Skeletal muscle satellite cell (primary cell): ENCODE results near the gene CDK11B.
"Not testable (repeated sequence)": the region's sequence is repeated elsewhere in the genome, so short reads cannot be mapped to it uniquely, and the experiment has no call there.

Experiments used
- H3K27me3 ChIP-seq: 2 replicates; pipeline ENCODE4 v1.7.0; 2013; ENCODE audit warnings: low read length; ENCODE audit not compliant: control insufficient read depth, insufficient read depth
- H3K36me3 ChIP-seq: 2 replicates; pipeline ENCODE4 v1.7.0; 2013; ENCODE audit warnings: mild to moderate bottlenecking, control low read depth, low read length; ENCODE audit not compliant: insufficient read depth
- H3K4me1 ChIP-seq: 2 replicates; pipeline ENCODE4 v1.7.0; 2013; ENCODE audit warnings: low read length; ENCODE audit not compliant: control insufficient read depth, insufficient read depth
- H3K4me2 ChIP-seq: 2 replicates; pipeline ENCODE4 v1.7.0; 2013; ENCODE audit warnings: mild to moderate bottlenecking, low read length
- H3K4me3 ChIP-seq: 2 replicates; pipeline ENCODE4 v1.7.0; 2013; ENCODE audit warnings: low read length
- H3K9ac ChIP-seq: 2 replicates; pipeline ENCODE4 v1.7.0; 2013; ENCODE audit warnings: mild to moderate bottlenecking, low read depth, low read length, moderate library complexity
- H3K9me3 ChIP-seq: replicated peaks from 2 replicates; pipeline ENCODE4 v1.7.0; 2013; ENCODE audit warnings: mild to moderate bottlenecking, control low read depth, low read length

CDK11B gene

DNA sequence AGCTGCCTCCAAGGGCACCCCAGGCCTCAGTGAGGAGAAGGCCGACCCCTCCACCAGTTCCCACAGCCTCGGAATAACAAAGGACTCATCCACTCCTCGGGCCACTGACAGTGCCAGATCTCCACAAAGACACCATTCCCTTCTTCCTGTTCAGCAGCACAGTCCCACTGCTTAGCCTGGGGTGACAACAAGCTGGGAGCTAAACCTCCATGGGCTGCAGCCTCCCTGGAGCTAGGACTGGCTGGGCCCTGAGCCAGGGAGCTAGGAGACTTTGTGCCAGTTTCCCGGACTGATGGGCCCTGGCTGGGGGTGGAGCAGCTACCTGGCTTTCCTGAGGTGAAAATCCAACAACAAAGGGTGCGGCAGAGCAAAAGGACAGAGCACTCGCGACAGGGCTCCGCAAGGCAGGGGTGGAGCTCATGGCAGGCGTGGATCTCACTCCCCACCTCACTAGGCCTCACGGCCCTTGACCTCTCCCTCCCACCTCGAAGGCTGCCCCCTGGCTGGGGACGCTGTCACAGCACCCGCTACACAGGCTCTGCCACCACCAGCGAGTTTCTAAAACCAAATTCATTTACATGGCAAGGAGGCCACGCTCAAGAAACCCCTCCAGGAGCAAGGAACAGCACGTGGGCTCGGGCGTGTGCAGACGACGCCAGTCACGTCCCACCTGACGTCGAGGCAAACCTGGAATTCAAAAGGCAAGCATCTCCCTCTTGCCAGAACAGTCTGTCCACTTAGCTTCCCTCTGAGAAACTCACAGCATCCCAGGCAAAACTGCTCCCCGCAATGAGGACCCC lies 20.0 kb upstream of the CDK11B start:
- H3K4me3 ChIP-seq: no peak overlapping the region
- H3K9ac ChIP-seq: no peak overlapping the region

GRCh38 chr1:1677718-1678580 lies 19.1 kb upstream of the CDK11B start:
- no peaks in the 10 kb centered on the region for H3K9me3 ChIP-seq
- no peak overlapping the region for H3K4me2 ChIP-seq
- peaks cover 8% of the 10 kb centered on the region for H3K36me3 ChIP-seq
- H3K9ac ChIP-seq: no peak overlapping the region
- no peaks in the 10 kb centered on the region for H3K4me1 ChIP-seq
- H3K27me3 ChIP-seq: no peaks in the 10 kb centered on the region
- no peak overlapping the region for H3K4me3 ChIP-seq

More for the DNA sequence above, 20.0 kb upstream of the CDK11B start:
- Histone ChIP-seq H3K27me3 (no peaks in the 10 kb centered on the region), H3K4me2 (no peak overlapping the region), H3K9me3 (no peaks in the 10 kb centered on the region), H3K4me1 (no peaks in the 10 kb centered on the region), H3K36me3 (peaks cover 10% of the 10 kb centered on the region)

GRCh38 chr1:1676087-1676486 lies 17.3 kb upstream of the CDK11B start:
- H3K36me3 ChIP-seq: peaks cover 13% of the 10 kb centered on the region
- not testable (repeated sequence) for H3K9me3 ChIP-seq, H3K9ac ChIP-seq, H3K4me2 ChIP-seq, H3K4me1 ChIP-seq, H3K27me3 ChIP-seq, H3K4me3 ChIP-seq

- H3K9me3 ChIP-seq, H3K27me3 ChIP-seq, H3K4me3 ChIP-seq, H3K4me1 ChIP-seq, H3K4me2 ChIP-seq, H3K9ac ChIP-seq: not testable (repeated sequence)
- H3K36me3 ChIP-seq: peaks cover 17% of the 10 kb centered on the region
Observed at GRCh38 chr1:1675218-1675617, 16.4 kb upstream of the CDK11B start.

DNA sequence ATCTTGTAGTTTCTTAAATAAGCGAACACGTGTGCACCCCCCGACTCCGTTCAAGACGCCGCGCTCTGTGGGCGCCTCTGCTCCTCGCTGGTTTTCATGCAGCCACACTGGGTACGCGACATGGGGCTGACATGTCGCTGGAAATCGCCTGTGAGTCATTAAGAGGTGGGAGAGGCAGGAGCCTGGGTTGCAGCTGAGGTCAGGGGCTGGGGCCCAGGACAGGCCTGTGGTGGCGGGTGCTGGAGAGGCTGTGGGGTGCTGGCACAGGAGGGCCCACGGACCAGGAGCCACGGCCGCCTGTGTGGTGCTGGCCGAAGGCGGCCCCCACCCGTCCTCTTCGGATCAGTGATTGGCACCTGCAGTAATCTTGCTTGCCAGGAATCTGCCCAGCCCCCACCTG lies 16.0 kb upstream of the CDK11B start:
- H3K9me3 ChIP-seq, H3K4me1 ChIP-seq, H3K9ac ChIP-seq, H3K4me2 ChIP-seq, H3K27me3 ChIP-seq, H3K4me3 ChIP-seq: not testable (repeated sequence)
- peaks cover 19% of the 10 kb centered on the region for H3K36me3 ChIP-seq

DNA sequence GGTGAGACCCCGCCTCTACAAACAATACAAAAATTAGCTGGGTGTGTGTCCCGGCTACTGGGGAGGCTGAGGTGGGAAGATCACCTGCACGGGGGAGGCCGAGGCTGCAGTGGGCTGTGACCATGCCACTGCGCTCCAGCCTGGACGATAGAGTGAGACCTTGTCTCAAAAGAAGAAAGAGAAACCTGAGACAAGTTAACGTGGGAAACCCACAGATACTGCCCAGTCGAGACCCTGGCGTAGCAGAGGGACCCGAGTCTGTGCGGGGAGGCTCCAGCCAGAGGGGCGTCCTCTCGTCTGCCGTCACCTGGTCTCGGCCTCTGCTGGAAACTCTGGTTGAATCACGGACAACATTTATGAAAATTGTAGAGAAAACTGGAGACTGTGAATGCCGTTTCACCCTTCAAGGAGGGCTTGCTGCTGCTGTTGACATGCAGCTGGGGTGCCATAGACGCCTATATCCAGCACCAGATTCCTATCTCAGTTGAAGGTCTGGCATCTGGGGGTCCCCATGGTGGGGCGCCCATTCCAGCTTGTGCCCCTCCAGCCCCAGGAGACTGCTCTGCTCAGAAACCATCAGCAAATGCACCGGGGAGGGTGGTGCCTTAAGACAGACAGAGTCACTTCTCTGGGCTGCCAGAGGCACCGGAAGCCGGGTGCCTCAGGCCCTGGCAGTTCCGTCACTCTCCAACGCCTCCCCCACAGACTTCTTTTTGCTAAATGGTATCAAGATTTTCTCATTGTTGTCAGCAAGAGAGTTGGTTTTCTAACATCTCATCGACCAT lies 13.6 kb upstream of the CDK11B start:
- Histone ChIP-seq H3K9me3 (no peaks in the 10 kb centered on the region), H3K36me3 (peaks cover 24% of the 10 kb centered on the region)

GRCh38 chr1:1671365-1672119 lies 12.7 kb upstream of the CDK11B start:
- Histone ChIP-seq H3K9ac (no peak overlapping the region), H3K36me3 (peaks cover 24% of the 10 kb centered on the region), H3K4me3 (no peak overlapping the region), H3K4me1 (no peaks in the 10 kb centered on the region), H3K27me3 (no peaks in the 10 kb centered on the region), H3K9me3 (no peaks in the 10 kb centered on the region), H3K4me2 (no peak overlapping the region)

More for the DNA sequence above, 13.6 kb upstream of the CDK11B start:
- Histone ChIP-seq H3K4me1 (no peaks in the 10 kb centered on the region), H3K9ac (no peak overlapping the region), H3K27me3 (no peaks in the 10 kb centered on the region), H3K4me2 (no peak overlapping the region), H3K4me3 (no peak overlapping the region)

GRCh38 chr1:1670866-1671265 lies 12.1 kb upstream of the CDK11B start:
- H3K36me3 ChIP-seq: peaks cover 30% of the 10 kb centered on the region
- H3K27me3 ChIP-seq: no peaks in the 10 kb centered on the region
- H3K4me1 ChIP-seq: no peaks in the 10 kb centered on the region
- H3K9ac ChIP-seq: no peak overlapping the region
- H3K4me2 ChIP-seq: no peak overlapping the region
- H3K4me3 ChIP-seq: no peak overlapping the region
- no peaks in the 10 kb centered on the region for H3K9me3 ChIP-seq

- Histone ChIP-seq H3K9me3 (no peaks in the 10 kb centered on the region), H3K4me3 (no peak overlapping the region), H3K4me1 (no peaks in the 10 kb centered on the region), H3K36me3 (peaks cover 37% of the 10 kb centered on the region), H3K9ac (no peak overlapping the region), H3K4me2 (no peak overlapping the region), H3K27me3 (no peaks in the 10 kb centered on the region)
Observed at GRCh38 chr1:1669468-1670440, 10.9 kb upstream of the CDK11B start.

DNA sequence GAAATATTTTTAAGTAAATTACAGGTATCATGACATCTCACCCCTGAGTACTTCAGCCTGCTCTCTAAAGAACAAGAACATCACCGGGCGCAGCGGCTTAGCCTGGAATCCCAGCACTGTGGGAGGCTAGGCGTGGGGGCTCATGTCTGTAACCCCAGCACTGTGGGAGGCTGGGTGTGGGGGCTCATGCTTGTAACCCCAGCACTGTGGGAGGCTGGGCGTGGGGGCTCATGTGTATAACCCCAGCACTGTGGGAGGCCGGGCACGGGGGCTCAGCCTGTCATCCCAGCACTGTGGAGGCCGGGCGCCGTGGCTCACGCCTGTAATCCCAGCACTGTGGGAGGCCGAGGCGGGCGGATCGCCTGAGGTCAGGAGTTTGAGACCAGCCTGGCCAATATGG lies 7.7 kb upstream of the CDK11B start:
- Histone ChIP-seq H3K36me3 (peaks cover 28% of the 10 kb centered on the region), H3K27me3 (no peaks in the 10 kb centered on the region), H3K4me1 (peaks cover 5% of the 10 kb centered on the region), H3K9me3 (no peaks in the 10 kb centered on the region), H3K4me3 (no peak overlapping the region), H3K9ac (no peak overlapping the region), H3K4me2 (no peak overlapping the region)
